ENCODE measurements around the gene TARBP1. TPM values are rescaled to one million over a fixed set of nuclear protein-coding genes. Genes with fewer than 3 reads are reported as not detected.

The TARBP1 gene
- polyA plus RNA-seq, 3 donors, result 40.6 to 96.8 (median 92.8) TPM

- DNase-seq, result peak; percentile 62
These were observed 8.2 kb upstream of the TARBP1 start for GRCh38 chr1:234486858-234487840.

DNA sequence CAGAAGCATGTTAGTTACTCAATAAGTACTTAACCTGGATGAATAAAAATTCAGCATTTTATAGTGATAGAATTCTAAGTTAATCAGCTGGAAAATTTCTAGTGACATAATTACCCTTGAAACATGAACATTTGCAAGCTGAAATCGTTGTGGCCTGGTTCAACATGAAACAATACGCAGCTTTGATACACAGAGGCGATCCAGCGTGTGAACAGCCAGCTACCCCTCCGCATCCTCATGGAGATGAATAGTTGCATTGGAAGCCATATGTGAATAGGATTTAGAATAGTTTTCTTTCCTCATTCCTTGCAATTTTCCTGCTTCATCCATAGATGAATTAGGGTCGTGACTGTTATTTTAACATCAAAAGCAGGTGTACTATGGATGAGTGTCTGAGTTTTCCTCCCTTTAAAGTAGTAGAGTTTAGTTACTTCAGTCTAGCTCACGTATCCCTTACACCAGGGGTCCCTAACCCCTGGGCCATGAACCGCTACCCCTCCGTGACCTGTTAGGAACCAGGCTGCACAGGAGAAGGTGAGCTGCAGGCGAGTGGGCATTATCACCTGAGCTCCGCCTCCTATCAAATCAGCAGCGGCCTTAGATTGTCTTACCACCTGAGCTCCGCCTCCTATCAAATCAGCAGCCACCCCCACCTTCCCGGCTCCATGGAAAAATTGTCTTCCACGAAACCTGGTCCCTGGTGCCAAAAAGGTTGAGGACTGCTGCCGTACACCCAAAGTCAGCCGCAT, 6.2 kb upstream of the TARBP1 start:
- no peak for DNase-seq

- no peak for DNase-seq
These were observed 5.2 kb upstream of the TARBP1 start for GRCh38 chr1:234484218-234484617.

DNA sequence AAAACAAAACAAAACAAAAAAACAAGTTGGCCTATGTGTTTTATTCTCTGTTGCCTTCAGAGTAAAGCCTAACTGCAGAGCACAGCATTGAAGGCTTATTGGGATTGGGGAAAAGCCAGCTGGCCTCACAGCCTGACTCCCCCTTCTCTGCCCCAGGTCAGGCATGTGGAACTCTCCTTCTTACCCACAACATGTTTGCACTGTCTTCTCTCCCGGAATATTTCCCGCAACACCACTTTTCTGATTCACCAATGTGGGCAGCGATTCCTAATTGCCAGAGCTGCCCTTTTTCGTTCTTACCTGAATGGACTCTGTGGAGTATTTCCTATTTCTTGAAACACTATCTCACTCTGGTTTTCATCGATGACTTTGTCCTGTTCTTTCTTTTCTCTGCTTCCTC, 2.8 kb upstream of the TARBP1 start:
- DNase-seq, result no peak

DNA sequence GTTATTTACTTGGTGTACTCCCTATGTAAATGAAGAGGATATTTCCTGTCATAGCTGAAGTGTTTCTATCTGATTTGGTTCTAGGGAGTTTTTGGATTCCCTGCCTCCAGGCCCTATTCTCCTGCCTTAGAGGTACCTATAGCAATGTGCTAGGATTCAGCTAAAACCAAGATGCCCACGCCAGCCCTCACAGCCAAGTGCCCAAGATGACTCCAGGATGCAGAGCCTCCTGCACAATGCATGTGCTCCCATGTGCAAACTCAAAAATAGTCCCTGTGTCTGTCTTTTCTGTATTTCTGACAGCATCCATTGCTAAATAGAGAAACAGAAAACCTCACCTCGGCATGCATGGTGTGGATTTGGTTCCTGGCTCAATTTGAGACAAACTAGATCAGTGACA, 887 bp upstream of the TARBP1 start:
- DNase-seq, result no peak

DNA sequence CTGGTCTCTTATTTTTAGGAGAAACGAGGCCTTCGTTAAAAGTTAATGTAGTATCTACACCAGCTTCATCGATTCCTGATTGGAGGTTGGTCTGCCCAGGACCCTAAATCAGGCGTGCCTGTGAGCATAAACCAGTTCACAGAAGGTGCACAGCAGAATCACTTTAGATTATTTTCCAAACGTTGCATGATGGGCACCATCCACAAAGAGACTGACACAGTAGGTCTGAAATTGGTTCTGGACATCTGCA, 256 bp upstream of the TARBP1 start:
- no peak for DNase-seq

- DNase-seq, result no peak
These were observed 863 bp downstream of the TARBP1 start for GRCh38 chr1:234478152-234478480.

GRCh38 chr1:234477386-234478151, 1.4 kb downstream of the TARBP1 start:
- DNase-seq, result no peak

GRCh38 chr1:234476172-234476571, 2.8 kb downstream of the TARBP1 start:
- DNase-seq, result no peak

DNA sequence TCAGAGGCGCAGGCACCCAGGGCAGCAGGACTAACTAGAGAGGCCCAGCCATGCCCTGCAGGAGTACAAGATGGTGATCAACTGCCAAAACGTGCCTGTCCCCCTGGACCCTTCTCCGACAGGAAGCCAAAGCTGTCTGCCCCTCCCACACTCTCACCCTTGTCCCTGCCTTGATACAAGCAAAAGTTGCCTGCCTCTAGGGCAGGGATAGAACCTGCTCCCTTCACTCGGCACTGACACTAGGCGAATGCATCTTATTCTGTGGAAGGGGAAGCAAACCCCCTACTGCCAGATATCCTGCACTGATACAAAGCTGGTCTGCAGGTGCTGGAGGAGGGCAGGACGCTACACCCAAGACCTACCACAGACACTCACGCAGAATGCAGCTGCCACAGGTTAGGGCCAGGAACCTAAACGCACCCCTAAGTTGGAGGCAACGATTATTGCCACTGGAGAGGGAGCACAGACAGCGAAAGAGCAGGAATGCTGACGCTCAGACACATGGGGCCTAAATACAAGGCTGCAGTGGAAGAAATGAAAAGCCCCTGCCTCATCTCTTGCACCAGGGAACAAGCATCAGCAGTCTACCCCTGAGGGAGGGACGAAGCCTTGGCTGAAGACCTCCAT, 3.7 kb downstream of the TARBP1 start:
- DNase-seq, result no peak

DNA sequence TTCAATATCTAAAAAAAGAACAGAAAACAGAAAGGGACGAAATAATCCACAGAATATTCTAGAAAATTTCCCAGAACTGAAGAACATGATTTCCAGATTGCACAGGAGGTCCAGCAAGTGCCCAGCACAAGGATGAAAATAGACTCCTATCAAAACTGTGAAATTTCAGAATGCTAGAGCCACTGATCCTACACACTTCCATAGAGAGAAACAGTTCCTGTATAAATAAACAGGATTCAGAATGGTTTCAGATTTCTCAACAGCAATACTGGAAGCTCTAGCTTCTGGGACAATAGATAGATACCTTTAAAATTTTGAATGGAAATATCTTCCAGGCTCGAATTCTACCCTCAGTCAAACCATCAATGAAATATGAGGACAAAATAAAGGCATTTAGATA, 4.6 kb downstream of the TARBP1 start:
- no peak for DNase-seq

DNA sequence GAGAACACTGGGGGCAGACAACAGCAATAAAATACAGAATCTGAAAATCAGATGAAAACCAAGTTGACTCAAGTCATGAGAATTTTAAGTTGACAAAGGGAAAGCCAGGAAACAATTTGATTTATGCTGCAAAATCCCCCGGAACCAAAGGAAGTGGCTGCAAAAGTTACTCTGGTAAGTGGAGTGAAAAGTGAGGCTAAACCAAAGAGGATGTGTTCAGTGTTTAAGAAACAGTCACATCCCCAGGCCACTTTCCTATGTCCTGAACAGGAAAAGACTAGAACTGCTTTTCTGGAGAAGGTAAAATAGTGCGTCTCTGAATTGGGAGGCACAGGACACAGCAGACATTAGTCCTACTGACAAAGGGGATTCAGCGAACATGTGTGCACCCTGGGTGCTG, 5.9 kb downstream of the TARBP1 start:
- no peak for DNase-seq

DNA sequence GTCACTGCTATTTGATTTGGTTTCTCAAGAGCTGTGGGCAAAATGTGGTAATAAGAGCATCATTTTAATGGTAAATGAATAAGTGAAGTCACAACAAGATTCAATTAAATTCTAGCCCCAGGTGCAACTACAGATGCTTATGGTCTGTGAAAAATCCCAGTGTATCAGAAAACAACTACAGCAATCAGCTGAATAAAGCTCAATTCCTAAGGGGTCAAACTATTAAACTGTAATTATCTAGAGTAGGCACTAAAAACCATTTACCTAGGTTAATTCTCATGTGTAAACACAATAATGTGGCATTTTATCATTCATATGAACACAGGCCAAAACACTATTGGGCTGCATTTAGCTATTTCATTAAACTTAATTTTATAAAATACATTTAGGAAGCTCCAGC, 9.6 kb downstream of the TARBP1 start:
- DNase-seq, result no peak

GRCh38 chr1:234468580-234468979, 10.4 kb downstream of the TARBP1 start:
- DNase-seq, result no peak

GRCh38 chr1:234467821-234468220, 11.2 kb downstream of the TARBP1 start:
- no peak for DNase-seq

- DNase-seq, result no peak
These were observed 12.0 kb downstream of the TARBP1 start for GRCh38 chr1:234466945-234467344.

DNA sequence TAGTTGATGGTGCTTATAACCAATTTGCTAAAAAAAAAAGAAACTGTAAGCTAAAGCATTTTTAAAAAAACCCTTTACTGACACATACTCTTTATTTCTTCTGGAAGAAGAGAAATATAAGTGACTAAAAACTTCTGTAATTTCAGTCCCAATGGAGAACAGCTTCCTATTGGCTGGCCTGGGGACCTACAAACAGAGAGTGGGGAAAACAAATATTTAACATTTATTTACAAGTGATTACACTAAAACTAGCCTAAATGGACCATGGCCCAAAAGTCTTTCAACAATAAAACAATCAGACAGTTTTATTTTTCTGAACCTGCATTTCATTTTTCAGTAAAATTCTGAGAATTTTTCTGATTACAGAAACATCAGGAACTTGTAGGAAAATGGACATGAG, 15.2 kb downstream of the TARBP1 start:
- DNase-seq, result no peak

DNA sequence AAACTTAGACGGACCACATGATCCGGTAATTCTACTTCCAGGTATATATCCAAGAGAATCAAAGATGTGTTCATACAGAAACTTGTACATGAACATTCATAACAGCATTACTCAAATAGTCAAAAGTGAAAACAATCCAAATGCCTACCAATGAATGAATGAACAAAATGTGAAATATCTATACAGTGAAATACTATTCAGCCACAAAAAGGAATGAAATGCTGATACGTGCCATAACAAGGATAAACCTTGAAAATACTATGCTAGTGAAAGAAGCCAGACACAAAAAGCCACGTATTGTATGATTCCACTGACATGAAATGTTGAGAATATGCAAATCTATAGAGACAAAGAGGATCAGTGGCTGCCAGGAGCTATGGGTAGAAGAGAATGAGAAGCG, 18.3 kb downstream of the TARBP1 start:
- no peak for DNase-seq

DNA sequence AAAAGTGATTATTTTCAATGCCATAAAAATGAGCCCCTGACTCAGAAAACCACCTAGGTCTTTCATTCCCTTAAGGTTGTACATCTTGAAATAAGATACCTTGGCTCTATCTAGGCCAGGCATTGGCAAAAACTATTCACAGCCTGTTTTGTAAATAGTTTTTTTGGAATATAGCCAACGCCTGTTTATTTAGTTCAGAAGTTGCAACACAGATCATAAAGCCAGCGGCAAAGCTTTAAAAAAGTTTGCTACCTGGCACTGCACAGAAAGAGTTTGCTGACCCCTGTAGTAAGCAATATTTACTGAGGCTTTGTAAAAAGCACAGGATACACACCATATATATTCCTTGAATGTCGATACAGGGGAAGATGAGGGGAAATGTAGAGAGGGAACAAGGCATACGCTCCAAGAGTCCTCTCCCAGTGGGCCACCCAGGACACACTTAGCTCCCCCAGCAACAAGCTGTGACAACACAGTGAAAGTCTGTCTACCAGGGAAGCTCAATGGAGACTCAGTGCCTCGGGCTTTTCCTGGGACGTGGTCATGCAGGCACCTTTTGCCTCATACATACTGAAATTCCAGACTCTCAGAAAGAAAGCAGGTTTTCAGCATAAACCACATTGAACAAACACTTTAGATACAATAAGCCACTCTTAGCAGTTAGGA, 20.5 kb downstream of the TARBP1 start:
- DNase-seq, result no peak

GRCh38 chr1:234454926-234455325, 24.1 kb downstream of the TARBP1 start:
- no peak for DNase-seq

GRCh38 chr1:234452406-234452965, 26.5 kb downstream of the TARBP1 start:
- no peak for DNase-seq

Measured in renal pelvis (tissue), 4 donors.